A673 (cell line): ENCODE measurements around the gene MAML2. TPM values are rescaled to one million over a fixed set of nuclear protein-coding genes. Genes with fewer than 3 reads are reported as not detected.
A peak's percentile ranks its signal among the peaks of the same experiment; 100 is the strongest.

Source experiments
- BruUV-seq: library from RNA; stranded (reverse); fragments of 400-500 nt; replicated peaks from 2 replicates; lab custom pipeline; 2021; lab: Mats Ljungman, UMichigan
- CTCF ChIA-PET: fragments of 300-600 bp; sonication (Branson Sonifier 250); formaldehyde crosslinking; loops from one replicate; lab custom pipeline; 2022; ENCODE audit warnings: antibody characterized with exemption; lab: Charles Lee
- POLR2A ChIA-PET: fragments of 300-600 bp; sonication (Branson Sonifier 250); formaldehyde crosslinking; loops from one replicate; lab custom pipeline; 2022; ENCODE audit warnings: antibody characterized with exemption; ENCODE audit not compliant: low non-redundant PET; lab: Charles Lee
- DNase-seq: peaks from one replicate; pipeline ENCODE4 v3.0.0-alpha.2; 2015; ENCODE audit warnings: low spot score
- H3K27ac ChIP-seq: fragments of 200-600 bp; sonication (generic); 2 replicates; pipeline ENCODE4 v1.5.1; 2016; ENCODE audit warnings: mixed run types, low read depth, mild to moderate bottlenecking, mixed read lengths, antibody characterized with exemption, low read length; ENCODE audit not compliant: poor library complexity, severe bottlenecking
- H3K27me3 ChIP-seq: fragments of 200-600 bp; sonication (generic); replicated peaks from 2 replicates; pipeline ENCODE4 v1.6.1; 2017; ENCODE audit warnings: mixed run types, low read depth, mild to moderate bottlenecking, mixed read lengths, antibody characterized with exemption, low read length; ENCODE audit not compliant: insufficient read depth, poor library complexity
- H3K36me3 ChIP-seq: fragments of 200-600 bp; sonication (generic); 2 replicates; pipeline ENCODE4 v1.6.1; 2016; ENCODE audit warnings: mixed run types, mild to moderate bottlenecking, mixed read lengths, antibody characterized with exemption, low read length; ENCODE audit not compliant: insufficient read depth, poor library complexity, severe bottlenecking
- H3K4me1 ChIP-seq: fragments of 200-600 bp; sonication (generic); 2 replicates; pipeline ENCODE4 v1.6.1; 2017; ENCODE audit warnings: mixed run types, mild to moderate bottlenecking, mixed read lengths, antibody characterized with exemption, low read length; ENCODE audit not compliant: insufficient read depth, poor library complexity, severe bottlenecking
- H3K4me3 ChIP-seq: fragments of 200-600 bp; sonication (generic); 2 replicates; pipeline ENCODE4 v1.5.1; 2016; ENCODE audit warnings: low read depth, mixed run types, mild to moderate bottlenecking, mixed read lengths, low read length; ENCODE audit not compliant: poor library complexity, severe bottlenecking
- H3K9me3 ChIP-seq: fragments of 200-600 bp; sonication (generic); 2 replicates; pipeline ENCODE4 v1.6.1; 2016; ENCODE audit warnings: mixed run types, low read depth, mild to moderate bottlenecking, mixed read lengths, antibody characterized with exemption, low read length; ENCODE audit not compliant: poor library complexity, severe bottlenecking
- CTCF ChIP-seq: fragments of 300-800, 200-600 bp; sonication (generic); conservative IDR thresholded peaks from 2 replicates; pipeline ENCODE4 v1.5.1; 2017; ENCODE audit warnings: low read depth, mild to moderate bottlenecking, antibody characterized with exemption, low read length, moderate library complexity, mixed read lengths
- EZH2 ChIP-seq: fragments of 200-600 bp; sonication (generic); IDR thresholded peaks from 2 replicates; pipeline ENCODE4 v1.6.1; 2017; ENCODE audit warnings: borderline replicate concordance, low read depth, mild to moderate bottlenecking, mixed read lengths, antibody characterized with exemption, low read length; ENCODE audit not compliant: poor library complexity, severe bottlenecking
- intact Hi-C: fragments of 100-400 bp; cut with micrococcal nuclease; formaldehyde crosslinking; loops from one replicate; pipeline ENCODE4 v1.10.0; 2022; ENCODE audit not compliant: unreplicated experiment
- total RNA-seq: library from RNA; stranded (reverse); gene quantifications from 2 replicates; pipeline ENCODE4 v1.2.3, GENCODE V29; 2021

MAML2 gene
- total RNA-seq, 1 experiment from 2014 or later: 6.4 TPM

GRCh38 chr11:96267001-96267495 is 75.9 kb downstream of the MAML2 start:
- TF ChIP-seq CTCF (no peak), EZH2 (no peak)
- Histone ChIP-seq H3K4me1 (peaks cover 29% of the 10 kb centered on the region), H3K27me3 (no peaks in the 10 kb centered on the region), H3K27ac (peak overlapping the region; percentile 52), H3K9me3 (no peaks in the 10 kb centered on the region), H3K36me3 (no peaks in the 10 kb centered on the region), H3K4me3 (no peak overlapping the region)
- CTCF ChIA-PET: no interaction called here
- no TSS peak for BruUV-seq
- POLR2A ChIA-PET: no interaction called here
- DNase-seq: no peak
- intact Hi-C loops: no loop called here

- Histone ChIP-seq H3K27me3 (no peaks in the 10 kb centered on the region), H3K4me1 (peaks cover 29% of the 10 kb centered on the region), H3K27ac (no peak overlapping the region), H3K9me3 (no peaks in the 10 kb centered on the region), H3K4me3 (no peak overlapping the region), H3K36me3 (no peaks in the 10 kb centered on the region)
- intact Hi-C loops: no loop called here
- POLR2A ChIA-PET: interaction anchor here (0.6 kb wide), 1 partner anchor 10 kb away, joined by 4 read pairs; no protein-coding TSS in a partner anchor
- BruUV-seq: no TSS peak
- DNase-seq: no peak
- CTCF ChIA-PET: interaction anchor here (0.7 kb wide), 1 partner anchor 10 kb away, joined by 5 read pairs; no protein-coding TSS in a partner anchor
- TF ChIP-seq CTCF (no peak), EZH2 (no peak)
Observed at GRCh38 chr11:96265972-96266371, 77.0 kb downstream of the MAML2 start.

GRCh38 chr11:96265220-96265737 is 77.7 kb downstream of the MAML2 start:
- BruUV-seq: no TSS peak
- Histone ChIP-seq H3K27ac (no peak overlapping the region), H3K4me1 (peaks cover 33% of the 10 kb centered on the region), H3K4me3 (no peak overlapping the region), H3K9me3 (no peaks in the 10 kb centered on the region), H3K27me3 (no peaks in the 10 kb centered on the region), H3K36me3 (no peaks in the 10 kb centered on the region)
- no peak for TF ChIP-seq EZH2
- no peak for TF ChIP-seq CTCF
- DNase-seq: no peak
- intact Hi-C loops: no loop called here
- CTCF ChIA-PET: no interaction called here
- POLR2A ChIA-PET: interaction anchor here (0.6 kb wide), 1 partner anchor 9 kb away, joined by 4 read pairs; no protein-coding TSS in a partner anchor
